ENCODE results near the gene DRGX.

DRGX gene

GRCh38 chr10:49366460-49366859, 29.4 kb downstream of the DRGX start:
- CTCF ChIA-PET = no interaction called here
- no peak for DNase-seq (ENCODE audit: low read depth, low spot score)
- no peak for TF ChIP-seq CTCF (IDR thresholded peaks at IDR 0.05; ENCODE audit: insufficient read depth, low read length, missing control alignments)
- POLR2A ChIA-PET = no interaction called here
- H3K4me3 ChIP-seq (ENCODE audit: low read depth, low read length) = no peak overlapping the region

GRCh38 chr10:49365675-49366415, 30.0 kb downstream of the DRGX start:
- no peak for TF ChIP-seq CTCF (IDR thresholded peaks at IDR 0.05; ENCODE audit: insufficient read depth, low read length, missing control alignments)
- no peak for DNase-seq (ENCODE audit: low read depth, low spot score)
- ChIA-PET CTCF (no interaction called here), POLR2A (no interaction called here)
- no peak overlapping the region for H3K4me3 ChIP-seq (ENCODE audit: low read depth, low read length)

GRCh38 chr10:49365275-49365674, 30.6 kb downstream of the DRGX start:
- no peak overlapping the region for H3K4me3 ChIP-seq (ENCODE audit: low read depth, low read length)
- no peak for DNase-seq (ENCODE audit: low read depth, low spot score)
- ChIA-PET CTCF (interaction anchor here (0.8 kb wide), 1 partner anchor 43 kb away, joined by 3 read pairs; no protein-coding TSS in a partner anchor), POLR2A (no interaction called here)
- no peak for TF ChIP-seq CTCF (IDR thresholded peaks at IDR 0.05; ENCODE audit: insufficient read depth, low read length, missing control alignments)

- TF ChIP-seq CTCF (IDR thresholded peaks at IDR 0.05; ENCODE audit: insufficient read depth, low read length, missing control alignments) = no peak
- ChIA-PET POLR2A (no interaction called here), CTCF (interaction anchor here (0.8 kb wide), 1 partner anchor 44 kb away, joined by 3 read pairs; no protein-coding TSS in a partner anchor)
- no peak for DNase-seq (ENCODE audit: low read depth, low spot score)
- H3K4me3 ChIP-seq (ENCODE audit: low read depth, low read length) = no peak overlapping the region
These were observed 31.1 kb downstream of the DRGX start for GRCh38 chr10:49364747-49365146.

GRCh38 chr10:49364051-49364450, 31.8 kb downstream of the DRGX start:
- CTCF ChIA-PET = no interaction called here
- POLR2A ChIA-PET = no interaction called here
- no peak overlapping the region for H3K4me3 ChIP-seq (ENCODE audit: low read depth, low read length)
- no peak for TF ChIP-seq CTCF (IDR thresholded peaks at IDR 0.05; ENCODE audit: insufficient read depth, low read length, missing control alignments)
- no peak for DNase-seq (ENCODE audit: low read depth, low spot score)

GRCh38 chr10:49363309-49364031, 32.4 kb downstream of the DRGX start:
- ChIA-PET POLR2A (no interaction called here), CTCF (no interaction called here)
- DNase-seq (ENCODE audit: low read depth, low spot score) = no peak
- no peak overlapping the region for H3K4me3 ChIP-seq (ENCODE audit: low read depth, low read length)
- no peak for TF ChIP-seq CTCF (IDR thresholded peaks at IDR 0.05; ENCODE audit: insufficient read depth, low read length, missing control alignments)
